IgD-negative memory B cell (primary cell): Measurements from ENCODE around the gene SOX18. TPM values are rescaled to one million over a fixed set of nuclear protein-coding genes. Genes with fewer than 3 reads are reported as not detected.
A peak's percentile ranks its signal among the peaks of the same experiment; 100 is the strongest.

Experiments
- H3K27ac Mint-ChIP-seq, 3 donors: one replicate each; pipeline ENCODE4 v1.8.0; 2020 to 2022; ENCODE audit warnings: mild to moderate bottlenecking in 3 of 3, mixed read lengths in 3 of 3, moderate library complexity in 1 of 3
- H3K27me3 Mint-ChIP-seq: one replicate; pipeline ENCODE4 v1.8.0; 2021; ENCODE audit warnings: mixed read lengths
- H3K36me3 Mint-ChIP-seq: one replicate; pipeline ENCODE4 v1.8.0; 2020; ENCODE audit warnings: mild to moderate bottlenecking, mixed read lengths
- H3K4me1 Mint-ChIP-seq, 3 donors: one replicate each; pipeline ENCODE4 v1.8.0; 2020 to 2022; ENCODE audit warnings: mixed read lengths in 3 of 3, mild to moderate bottlenecking in 1 of 3
- H3K4me3 Mint-ChIP-seq, 4 donors: one replicate each; pipeline ENCODE4 v1.8.0; 2020 to 2022; ENCODE audit warnings: mild to moderate bottlenecking in 4 of 4, mixed read lengths in 4 of 4, moderate library complexity in 3 of 4
- H3K9me3 Mint-ChIP-seq, 3 donors: one replicate each; pipeline ENCODE4 v1.8.0; 2020 to 2021; ENCODE audit warnings: mixed read lengths in 3 of 3, mild to moderate bottlenecking in 1 of 3
- polyA plus RNA-seq: library from polyadenylated mRNA; unstranded; fragments of 300-500 nt; fragmentation: Illumina TruSeq; gene quantifications from one replicate; pipeline ENCODE4 v1.2.3, GENCODE V29; 2021

The SOX18 gene
- polyA plus RNA-seq, 1 donor from 2014 or later, result not detected

- Mint-ChIP-seq H3K9me3 (no peaks in the 10 kb centered on the region), H3K27me3 (peaks cover 27% of the 10 kb centered on the region), H3K4me3 (no peak overlapping the region), H3K4me1 (peaks cover 0 to 5% (median 3%) of the 10 kb centered on the region in 3 donors), H3K36me3 (no peaks in the 10 kb centered on the region), H3K27ac (no peak overlapping the region)
Measured at GRCh38 chr20:64045346-64046011, 4.0 kb downstream of the SOX18 start.

- Mint-ChIP-seq H3K4me1 (peaks cover 0 to 12% (median 3%) of the 10 kb centered on the region in 3 donors), H3K9me3 (no peaks in the 10 kb centered on the region), H3K27ac (peak overlapping the region in 1 of 3 donors; percentile 71), H3K4me3 (peak overlapping the region in 1 of 4 donors; percentile 54), H3K36me3 (no peaks in the 10 kb centered on the region), H3K27me3 (peaks cover 26% of the 10 kb centered on the region)
Measured at GRCh38 chr20:64044484-64045247, 4.8 kb downstream of the SOX18 start.

GRCh38 chr20:64043768-64044167 is 5.7 kb downstream of the SOX18 start:
- Mint-ChIP-seq H3K4me3 (peak overlapping the region in 3 of 4 donors; percentile 54 to 86 (median 83)), H3K4me1 (peaks cover 0 to 13% (median 2%) of the 10 kb centered on the region in 3 donors), H3K9me3 (no peaks in the 10 kb centered on the region), H3K27me3 (peaks cover 26% of the 10 kb centered on the region), H3K36me3 (no peaks in the 10 kb centered on the region), H3K27ac (no peak overlapping the region)

GRCh38 chr20:64042054-64042781 is 7.2 kb downstream of the SOX18 start:
- H3K36me3 Mint-ChIP-seq, result no peaks in the 10 kb centered on the region
- H3K4me3 Mint-ChIP-seq, result peak overlapping the region in 3 of 4 donors; percentile 75 to 90 (median 89)
- peaks cover 2 to 13% (median 5%) of the 10 kb centered on the region in 3 donors for H3K4me1 Mint-ChIP-seq
- H3K27me3 Mint-ChIP-seq, result peaks cover 24% of the 10 kb centered on the region
- no peaks in the 10 kb centered on the region for H3K9me3 Mint-ChIP-seq
- no peak overlapping the region for H3K27ac Mint-ChIP-seq

- Mint-ChIP-seq H3K27ac (no peak overlapping the region), H3K27me3 (peaks cover 19% of the 10 kb centered on the region), H3K4me3 (peak overlapping the region in 3 of 4 donors; percentile 75 to 90 (median 89)), H3K9me3 (no peaks in the 10 kb centered on the region), H3K4me1 (peaks cover 2 to 13% (median 5%) of the 10 kb centered on the region in 3 donors), H3K36me3 (no peaks in the 10 kb centered on the region)
Measured at GRCh38 chr20:64041781-64042053, 7.7 kb downstream of the SOX18 start.

- Mint-ChIP-seq H3K4me1 (peaks cover 2 to 13% (median 5%) of the 10 kb centered on the region in 3 donors), H3K4me3 (peak overlapping the region in 3 of 4 donors; percentile 57 to 90 (median 57)), H3K27me3 (peaks cover 15% of the 10 kb centered on the region), H3K36me3 (no peaks in the 10 kb centered on the region), H3K9me3 (no peaks in the 10 kb centered on the region), H3K27ac (no peak overlapping the region)
Measured at GRCh38 chr20:64041040-64041780, 8.2 kb downstream of the SOX18 start.

GRCh38 chr20:64040231-64041039 is 9.0 kb downstream of the SOX18 start:
- Mint-ChIP-seq H3K36me3 (no peaks in the 10 kb centered on the region), H3K4me3 (peak overlapping the region; percentile 33 to 58 (median 42)), H3K27me3 (peaks cover 12% of the 10 kb centered on the region), H3K4me1 (peaks cover 2 to 13% (median 5%) of the 10 kb centered on the region in 3 donors), H3K27ac (peak overlapping the region in 1 of 3 donors; percentile 77), H3K9me3 (no peaks in the 10 kb centered on the region)

- peaks cover 2 to 13% (median 5%) of the 10 kb centered on the region in 3 donors for H3K4me1 Mint-ChIP-seq
- H3K4me3 Mint-ChIP-seq, result peak overlapping the region; percentile 55 to 88 (median 64)
- H3K27ac Mint-ChIP-seq, result peak overlapping the region in 1 of 3 donors; percentile 67
- peaks cover 12% of the 10 kb centered on the region for H3K27me3 Mint-ChIP-seq
- H3K36me3 Mint-ChIP-seq, result no peaks in the 10 kb centered on the region
- H3K9me3 Mint-ChIP-seq, result no peaks in the 10 kb centered on the region
Measured at GRCh38 chr20:64039293-64040160, 9.9 kb downstream of the SOX18 start.

GRCh38 chr20:64038565-64039292 is 10.7 kb downstream of the SOX18 start:
- Mint-ChIP-seq H3K4me1 (peaks cover 2 to 12% (median 6%) of the 10 kb centered on the region in 3 donors), H3K4me3 (peak overlapping the region in 3 of 4 donors; percentile 70 to 88 (median 86)), H3K27me3 (peaks cover 12% of the 10 kb centered on the region), H3K27ac (peak overlapping the region in 2 of 3 donors; percentile 23 to 67), H3K36me3 (no peaks in the 10 kb centered on the region), H3K9me3 (no peaks in the 10 kb centered on the region)

- no peaks in the 10 kb centered on the region for H3K36me3 Mint-ChIP-seq
- H3K27me3 Mint-ChIP-seq, result peaks cover 12% of the 10 kb centered on the region
- peak overlapping the region in 3 of 4 donors; percentile 45 to 85 (median 62) for H3K4me3 Mint-ChIP-seq
- no peaks in the 10 kb centered on the region for H3K9me3 Mint-ChIP-seq
- no peak overlapping the region for H3K27ac Mint-ChIP-seq
- peaks cover 2 to 8% (median 7%) of the 10 kb centered on the region in 3 donors for H3K4me1 Mint-ChIP-seq
Measured at GRCh38 chr20:64038224-64038564, 11.2 kb downstream of the SOX18 start.

GRCh38 chr20:64037498-64038213 is 11.8 kb downstream of the SOX18 start:
- Mint-ChIP-seq H3K4me1 (peaks cover 2 to 8% (median 7%) of the 10 kb centered on the region in 3 donors), H3K27ac (peak overlapping the region in 1 of 3 donors; percentile 28), H3K9me3 (no peaks in the 10 kb centered on the region), H3K4me3 (peak overlapping the region; percentile 35 to 85 (median 66)), H3K36me3 (no peaks in the 10 kb centered on the region), H3K27me3 (peaks cover 12% of the 10 kb centered on the region)

GRCh38 chr20:64037199-64037497 is 12.3 kb downstream of the SOX18 start:
- no peaks in the 10 kb centered on the region for H3K36me3 Mint-ChIP-seq
- H3K4me1 Mint-ChIP-seq, result peaks cover 2 to 8% (median 6%) of the 10 kb centered on the region in 3 donors
- peak overlapping the region in 2 of 4 donors; percentile 35 to 71 for H3K4me3 Mint-ChIP-seq
- peak overlapping the region in 1 of 3 donors; percentile 28 for H3K27ac Mint-ChIP-seq
- no peaks in the 10 kb centered on the region for H3K9me3 Mint-ChIP-seq
- H3K27me3 Mint-ChIP-seq, result peaks cover 12% of the 10 kb centered on the region
